Measurements from ENCODE around the gene FBXL16. TPM values are rescaled to one million over a fixed set of nuclear protein-coding genes. Genes with fewer than 3 reads are reported as not detected.

Gene FBXL16
- total and polyA plus RNA-seq, 9 of the 15 experiments (the other 6 are each of a cell fraction or from before 2014, with no cell fraction given): 0.21 to 8.2 (median 1.7) TPM

DNA sequence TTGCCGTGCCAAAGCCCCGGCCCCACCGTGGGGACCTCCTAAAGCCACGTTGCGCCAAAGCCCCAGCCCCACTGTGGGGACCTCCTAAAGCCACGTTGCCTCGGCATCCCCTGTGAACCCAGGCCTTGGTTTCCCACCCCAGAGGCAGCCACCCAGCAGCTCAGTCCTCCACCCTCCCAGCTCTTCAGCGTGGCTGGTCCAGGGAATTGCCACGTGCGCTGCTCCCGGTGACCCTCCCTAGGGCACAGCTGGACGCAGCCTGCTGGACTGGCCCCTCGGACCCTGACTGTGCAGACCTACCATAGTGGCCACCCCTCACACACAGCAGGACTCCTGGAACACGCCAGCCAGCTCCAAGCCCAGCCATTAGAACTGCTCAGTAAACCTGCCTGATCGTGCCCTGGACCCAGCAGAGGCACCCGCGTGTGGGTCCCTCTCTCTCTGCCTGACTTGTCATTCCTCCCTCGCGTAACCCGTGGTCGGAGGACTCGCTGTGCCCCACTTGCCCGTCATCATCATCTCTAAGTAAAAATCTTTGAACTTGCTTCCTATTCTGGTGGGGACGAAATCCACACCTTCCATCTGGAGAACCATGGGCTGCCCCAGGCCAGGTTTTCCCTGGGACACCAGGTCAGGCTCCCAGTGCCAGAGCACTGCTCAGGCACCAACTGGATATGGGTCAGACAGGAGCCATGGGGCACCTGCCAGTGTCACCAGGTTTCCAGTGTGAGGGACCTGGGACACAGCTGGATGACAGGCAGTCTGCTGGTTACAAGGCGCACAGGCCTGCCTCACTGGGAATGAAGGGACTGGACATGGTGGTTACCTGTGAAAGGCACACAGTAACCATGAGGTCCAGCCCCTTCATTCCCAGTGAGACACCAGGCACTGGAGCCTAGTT is 29.6 kb upstream of the FBXL16 start:
- H3K4me1 ChIP-seq (replicated peaks in 1 of 2; ENCODE audit: control insufficient read depth in 2 of 2, insufficient read depth in 2 of 2, low read length in 2 of 2): peaks cover 18 to 92% of the 10 kb centered on the region in 2 experiments
- ATAC-seq (no peak), FAIRE-seq (no peak), DNase-seq (ENCODE audit: extremely low read depth in 1 of 4, low spot score in 3 of 4) (no peak)
- no peak overlapping the region for H2AFZ ChIP-seq (ENCODE audit: low read depth, low read length)
- WGBS (ENCODE audit: insufficient coverage, low coverage, missing lambda C conversion rate): 92% methylated on average over 20 of the region's 25 CpGs
- peaks cover 11% of the 10 kb centered on the region for H3K79me2 ChIP-seq (ENCODE audit: control insufficient read depth, insufficient read depth, low read length)
- no peaks in the 10 kb centered on the region for H3K9me3 ChIP-seq (replicated peaks; ENCODE audit: control insufficient read depth, insufficient read depth, low read depth, low read length)
- in situ Hi-C loops (cut with MboI): no loop called here
- no peak overlapping the region for H3K4me3 ChIP-seq
- no TSS peak for BruUV-seq (replicated peaks)
- ChIA-PET CTCF (ENCODE audit: low intra/inter-chr PET ratio) (no interaction called here), POLR2A (interaction anchor here (0.7 to 3.5 kb wide), 7 partner anchors 11 to 108 kb away, joined by 3 to 25 read pairs (median 4); partner anchors contain the start of genes ANTKMT and CCDC78)
- peak overlapping the region; percentile 32; the same call in 2 of the 3 replicates for H3K27ac ChIP-seq (ENCODE audit: extremely low read depth, low read depth, low read length)
- H3K9ac ChIP-seq (ENCODE audit: insufficient read depth in 1 of 2, low read depth in 2 of 2, low read length in 2 of 2): peak overlapping the region in 1 of 2 experiments; percentile 89; a peak in 2 of 4 replicates
- intact Hi-C loops (cut with micrococcal nuclease): no loop called here
- no peak overlapping the region for H3K4me2 ChIP-seq (ENCODE audit: insufficient read depth, low read length)
- peaks cover 86% of the 10 kb centered on the region; the same call in 2 of the 3 replicates for H3K36me3 ChIP-seq (ENCODE audit: control insufficient read depth, insufficient read depth, low read length)
- H4K20me1 ChIP-seq (replicated peaks; ENCODE audit: control insufficient read depth, insufficient read depth, low read length): no peaks in the 10 kb centered on the region; the same call in 1 of the 2 replicates
- TF ChIP-seq RBM22 (IDR thresholded peaks at IDR 0.05; ENCODE audit: low read depth, low read length, poor library complexity, severe bottlenecking) (peak; percentile 15), REST (IDR thresholded peaks at IDR 0.05; ENCODE audit: borderline replicate concordance) (no peak), REST (CRISPR knock-in tag; IDR thresholded peaks at IDR 0.05; ENCODE audit: low read depth) (no peak), POLR2B (IDR thresholded peaks at IDR 0.05; ENCODE audit: low read depth, partially characterized antibody) (no peak), THRB (CRISPR knock-in tag; conservative IDR thresholded peaks at IDR 0.05) (no peak)
- H3K9me1 ChIP-seq (ENCODE audit: control insufficient read depth, insufficient read depth, low read length): peaks cover 6% of the 10 kb centered on the region
- H3K27me3 ChIP-seq (ENCODE audit: control insufficient read depth in 2 of 2, insufficient read depth in 2 of 2, low read length in 2 of 2): no peaks in the 10 kb centered on the region

All from K562 (cell line).